ENCODE results near the gene DEAF1.

DEAF1 gene

DNA sequence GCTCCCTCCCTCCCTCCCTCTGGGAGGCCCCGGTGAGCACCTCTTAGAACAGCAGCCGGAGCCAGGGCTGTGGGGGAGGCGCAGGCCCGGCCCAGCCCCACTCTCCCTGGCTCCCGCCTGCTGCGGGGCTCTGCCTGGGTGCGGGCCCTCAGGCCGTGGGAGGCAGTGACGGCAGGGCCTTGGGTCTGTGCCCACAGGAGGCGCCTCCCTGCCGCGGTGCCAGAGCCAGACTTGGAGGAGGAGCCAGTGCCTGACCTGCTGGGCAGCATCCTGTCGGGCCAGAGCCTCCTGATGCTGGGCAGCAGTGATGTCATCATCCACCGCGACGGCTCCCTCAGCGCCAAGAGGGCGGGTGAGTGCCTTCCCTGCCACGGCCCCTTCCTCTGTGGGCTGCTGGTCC lies 88.8 kb downstream of the DEAF1 start:
- TF ChIP-seq, protein P1, sequence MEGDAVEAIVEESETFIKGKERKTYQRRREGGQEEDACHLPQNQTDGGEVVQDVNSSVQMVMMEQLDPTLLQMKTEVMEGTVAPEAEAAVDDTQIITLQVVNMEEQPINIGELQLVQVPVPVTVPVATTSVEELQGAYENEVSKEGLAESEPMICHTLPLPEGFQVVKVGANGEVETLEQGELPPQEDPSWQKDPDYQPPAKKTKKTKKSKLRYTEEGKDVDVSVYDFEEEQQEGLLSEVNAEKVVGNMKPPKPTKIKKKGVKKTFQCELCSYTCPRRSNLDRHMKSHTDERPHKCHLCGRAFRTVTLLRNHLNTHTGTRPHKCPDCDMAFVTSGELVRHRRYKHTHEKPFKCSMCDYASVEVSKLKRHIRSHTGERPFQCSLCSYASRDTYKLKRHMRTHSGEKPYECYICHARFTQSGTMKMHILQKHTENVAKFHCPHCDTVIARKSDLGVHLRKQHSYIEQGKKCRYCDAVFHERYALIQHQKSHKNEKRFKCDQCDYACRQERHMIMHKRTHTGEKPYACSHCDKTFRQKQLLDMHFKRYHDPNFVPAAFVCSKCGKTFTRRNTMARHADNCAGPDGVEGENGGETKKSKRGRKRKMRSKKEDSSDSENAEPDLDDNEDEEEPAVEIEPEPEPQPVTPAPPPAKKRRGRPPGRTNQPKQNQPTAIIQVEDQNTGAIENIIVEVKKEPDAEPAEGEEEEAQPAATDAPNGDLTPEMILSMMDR (IDR thresholded peaks at IDR 0.05; ENCODE audit: control insufficient read depth, extremely low read depth, insufficient read depth): no peak
- DNase-seq (ENCODE audit: low read depth): peak; percentile 85
- no peak overlapping the region for H3K4me3 ChIP-seq (ENCODE audit: low read depth, low read length)

DNA sequence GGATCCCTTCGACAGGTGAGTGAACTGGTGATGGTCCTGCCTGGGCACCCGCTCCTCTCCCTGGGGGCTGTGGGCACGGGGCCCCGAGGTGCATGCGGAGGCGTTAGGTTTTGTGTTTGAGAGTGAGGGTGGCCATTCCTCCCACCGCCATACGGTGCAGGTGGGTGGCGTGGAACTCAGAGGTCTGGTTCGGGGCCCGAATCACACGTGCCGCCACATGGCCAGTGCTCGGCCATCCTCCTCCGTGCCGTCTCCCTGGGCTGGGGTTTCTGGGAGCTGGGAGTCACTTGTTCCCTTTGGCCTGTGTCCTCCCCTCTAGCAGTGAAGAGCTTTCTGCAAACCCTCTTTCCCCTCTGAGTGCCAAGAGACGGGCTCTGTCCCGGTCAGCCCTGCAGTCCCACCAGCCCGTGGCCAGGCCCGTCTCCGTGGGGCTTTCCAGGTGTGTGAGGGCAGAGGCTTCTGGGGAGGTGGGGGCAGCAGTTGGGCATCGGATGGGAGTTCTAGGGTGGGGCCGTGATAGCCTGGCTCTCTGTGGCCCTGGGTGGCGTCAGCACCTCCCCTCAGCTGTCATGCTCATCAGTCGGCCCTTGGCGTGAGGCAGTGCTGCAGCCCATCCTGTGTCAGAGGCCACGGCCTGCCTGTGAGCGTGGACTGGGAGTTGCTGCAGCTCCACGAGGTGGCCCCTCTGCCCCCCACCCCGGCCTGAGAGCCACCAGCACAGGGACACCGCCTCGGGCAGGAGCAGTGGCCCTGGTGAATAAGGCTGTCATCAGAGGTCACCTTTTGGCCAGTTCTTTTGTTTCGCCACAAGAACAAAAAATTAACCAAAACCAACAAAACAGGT lies 89.5 kb downstream of the DEAF1 start:
- DNase-seq (ENCODE audit: low read depth): no peak
- no peak overlapping the region for H3K4me3 ChIP-seq (ENCODE audit: low read depth, low read length)
- TF ChIP-seq, protein P1 (IDR thresholded peaks at IDR 0.05; ENCODE audit: control insufficient read depth, extremely low read depth, insufficient read depth): no peak

DNA sequence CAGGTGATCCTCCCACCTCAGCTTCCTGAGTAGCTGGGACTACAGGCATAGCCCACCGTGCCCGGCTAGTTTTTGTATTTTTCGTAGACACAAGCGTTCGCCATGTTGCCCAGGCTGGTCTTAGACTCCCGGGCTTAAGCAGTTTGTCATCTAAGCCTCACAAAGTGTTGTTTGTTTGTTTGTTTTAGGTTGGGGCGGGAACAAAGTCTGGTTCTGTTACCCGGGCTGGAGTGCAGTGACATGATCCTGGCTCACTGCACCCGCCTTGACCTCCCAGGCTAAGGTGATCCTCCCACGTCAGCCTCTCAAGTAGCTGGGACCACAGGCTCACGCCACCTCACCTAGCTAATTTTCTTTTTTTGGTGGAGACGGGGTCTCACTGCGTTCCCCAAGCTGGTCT lies 91.9 kb downstream of the DEAF1 start:
- H3K4me3 ChIP-seq (ENCODE audit: low read depth, low read length): no peak overlapping the region
- no peak for DNase-seq (ENCODE audit: low read depth)
- TF ChIP-seq, protein P1 (IDR thresholded peaks at IDR 0.05; ENCODE audit: control insufficient read depth, extremely low read depth, insufficient read depth): no peak

DNA sequence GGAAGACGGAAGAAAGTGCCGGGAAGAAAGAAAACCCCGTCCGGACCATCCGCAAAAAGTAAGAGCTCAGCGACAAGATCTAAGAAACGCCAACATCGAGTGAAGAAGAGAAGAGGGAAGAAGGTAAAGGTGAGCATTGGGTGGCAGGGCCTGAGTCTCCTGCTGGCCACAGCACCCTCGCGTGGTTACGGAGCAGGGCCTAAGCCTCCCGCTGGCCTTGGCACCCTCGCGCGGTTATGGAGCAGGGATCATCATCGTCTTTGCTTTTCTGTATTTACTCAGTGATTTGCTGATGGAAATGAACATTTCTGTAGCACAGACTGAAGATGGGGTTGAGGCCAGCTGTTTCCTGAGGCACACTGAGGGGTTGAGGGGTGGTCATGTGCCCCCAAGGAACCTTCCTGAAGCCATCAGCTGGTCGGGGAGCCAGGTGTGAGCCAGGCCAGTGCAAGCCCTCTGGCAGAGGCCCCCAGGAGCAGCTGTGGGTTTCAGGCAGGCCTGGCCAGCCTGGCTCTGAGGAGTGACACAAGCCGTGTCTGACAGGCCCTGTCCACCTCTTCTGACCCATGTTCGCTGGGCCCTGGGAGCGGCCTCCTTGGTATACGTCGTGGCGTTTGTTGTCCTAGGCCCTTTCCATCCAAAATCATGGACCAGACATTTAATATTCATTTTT lies 93.3 kb downstream of the DEAF1 start:
- no peak for DNase-seq (ENCODE audit: low read depth)
- TF ChIP-seq, protein P1 (IDR thresholded peaks at IDR 0.05; ENCODE audit: control insufficient read depth, extremely low read depth, insufficient read depth): no peak
- H3K4me3 ChIP-seq (ENCODE audit: low read depth, low read length): no peak overlapping the region

DNA sequence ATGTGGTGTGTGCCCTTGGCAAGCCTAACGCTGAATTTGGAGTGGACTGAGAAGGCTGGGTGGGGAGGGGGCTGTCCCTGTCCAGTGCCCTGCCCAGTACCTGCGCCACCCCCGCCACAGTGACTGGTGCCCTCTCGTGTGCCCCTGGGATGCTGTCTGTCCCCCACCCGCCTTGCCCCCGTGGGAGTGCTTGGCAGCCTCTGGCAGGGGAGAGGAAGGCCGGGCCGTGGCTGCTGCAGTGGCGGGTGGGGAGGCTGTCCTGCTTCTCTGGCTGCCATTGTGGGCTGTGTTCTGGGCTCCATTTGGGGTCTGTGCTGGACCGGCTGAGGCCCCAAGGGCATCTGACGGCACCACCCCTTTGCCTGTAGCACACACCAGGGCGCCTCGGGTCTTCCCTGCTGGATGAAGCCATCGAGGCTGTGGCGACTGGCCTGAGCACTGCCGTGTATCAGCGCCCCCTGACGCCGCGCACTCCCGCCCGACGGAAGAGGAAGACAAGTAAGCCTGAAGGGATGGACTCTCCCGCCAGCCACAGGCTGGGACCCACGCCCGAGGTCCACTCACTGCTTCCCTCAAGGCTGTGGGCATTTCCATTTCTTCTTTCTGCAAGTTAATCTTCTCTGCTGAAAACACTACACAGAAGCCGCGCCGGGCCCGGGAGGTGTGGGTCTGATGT lies 96.9 kb downstream of the DEAF1 start:
- no peak for DNase-seq (ENCODE audit: low read depth)
- TF ChIP-seq, protein P1 (IDR thresholded peaks at IDR 0.05; ENCODE audit: control insufficient read depth, extremely low read depth, insufficient read depth): no peak

DNA sequence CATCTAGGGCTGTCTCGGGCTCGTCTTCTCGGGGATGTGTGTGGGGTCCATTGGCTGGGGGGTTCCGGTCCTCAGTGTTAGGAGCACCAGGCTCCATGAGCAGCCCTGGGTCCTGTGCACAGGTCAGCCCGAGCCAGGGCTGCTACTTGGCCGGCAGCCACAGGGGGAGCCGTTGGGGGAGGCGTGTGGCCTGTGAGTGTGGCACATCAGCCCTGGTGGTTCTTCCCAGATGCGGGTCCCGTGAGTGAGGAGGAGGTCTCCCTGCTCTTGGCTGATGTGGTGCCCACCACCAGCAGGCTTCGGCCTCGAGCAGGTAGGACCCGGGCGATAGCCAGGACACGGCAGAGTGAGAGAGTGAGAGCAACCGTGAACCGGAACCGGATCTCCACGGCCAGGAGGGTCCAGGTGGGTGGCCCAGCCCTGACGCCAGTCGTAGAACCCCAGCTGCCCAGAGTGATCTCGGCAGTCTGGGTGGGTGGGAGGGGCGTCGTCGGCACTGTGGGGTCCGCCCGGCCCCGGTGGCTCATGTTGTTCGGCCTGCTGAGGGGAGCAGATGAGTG lies 97.8 kb downstream of the DEAF1 start:
- no peak overlapping the region for H3K4me3 ChIP-seq (ENCODE audit: low read depth, low read length)
- DNase-seq (ENCODE audit: low read depth): no peak
- TF ChIP-seq, protein P1 (IDR thresholded peaks at IDR 0.05; ENCODE audit: control insufficient read depth, extremely low read depth, insufficient read depth): no peak

More for the DNA sequence above, 96.9 kb downstream of the DEAF1 start:
- H3K4me3 ChIP-seq (ENCODE audit: low read depth, low read length): no peak overlapping the region
